WTC11 (cell line): ENCODE results near the gene THY1. TPM values are rescaled to one million over a fixed set of nuclear protein-coding genes. Genes with fewer than 3 reads are reported as not detected.
A peak's percentile ranks its signal among the peaks of the same experiment; 100 is the strongest.

ENCODE experiments used
- ATAC-seq: fragments of 200-7000 bp; cut with Tn5 transposase; 2 replicates; pipeline ENCODE4 v1.10.0; 2021; ENCODE audit warnings: mild to moderate bottlenecking, moderate library complexity
- CTCF ChIA-PET: fragments of 300-600 bp; sonication (Branson Sonifier 250); formaldehyde crosslinking; loops from one replicate; lab custom pipeline; 2021; ENCODE audit warnings: antibody characterized with exemption; lab: Charles Lee
- POLR2A ChIA-PET: fragments of 350-600 bp; sonication (Branson Sonifier 250); formaldehyde crosslinking; loops from one replicate; lab custom pipeline; 2021; ENCODE audit warnings: antibody characterized with exemption; lab: Charles Lee
- DNase-seq: peaks from one replicate; pipeline ENCODE4 v3.0.0; 2021; ENCODE audit warnings: low spot score
- H3K27ac Mint-ChIP-seq: 2 replicates; pipeline ENCODE4 v1.8.0; 2021; ENCODE audit warnings: mixed read lengths
- H3K27me3 Mint-ChIP-seq: 2 replicates; pipeline ENCODE4 v1.8.0; 2021; ENCODE audit warnings: low read depth, mild to moderate bottlenecking, moderate library complexity, mixed read lengths
- H3K36me3 Mint-ChIP-seq: 2 replicates; pipeline ENCODE4 v1.8.0; 2021; ENCODE audit warnings: mixed read lengths
- H3K4me1 Mint-ChIP-seq: 2 replicates; pipeline ENCODE4 v1.8.0; 2022; ENCODE audit warnings: mixed read lengths
- H3K4me3 Mint-ChIP-seq: 2 replicates; pipeline ENCODE4 v1.8.0; 2021; ENCODE audit warnings: mild to moderate bottlenecking, moderate library complexity, mixed read lengths
- H3K9me3 Mint-ChIP-seq: 2 replicates; pipeline ENCODE4 v1.8.0; 2021; ENCODE audit warnings: mixed read lengths
- ARID4B ChIP-seq: sonication (generic); formaldehyde crosslinking; IDR thresholded peaks from 2 replicates; pipeline ENCODE4 v1.8.0; 2023; ENCODE audit warnings: missing genetic modification reagents, mild to moderate bottlenecking, borderline replicate concordance
- CBFB ChIP-seq: sonication (generic); formaldehyde crosslinking; IDR thresholded peaks from 2 replicates; pipeline ENCODE4 v1.8.1; 2022; ENCODE audit warnings: mild to moderate bottlenecking, low read depth, missing genetic modification reagents
- EMX1 ChIP-seq: fragments of 250-450 bp; sonication (Bioruptor Pico); IDR thresholded peaks from 2 replicates; pipeline ENCODE4 v1.8.0; 2021; ENCODE audit warnings: mild to moderate bottlenecking
- ESRRA ChIP-seq: sonication (generic); formaldehyde crosslinking; IDR thresholded peaks from 2 replicates; pipeline ENCODE4 v1.8.1; 2022; ENCODE audit warnings: mild to moderate bottlenecking, missing genetic modification reagents, borderline replicate concordance
- FOXK1 ChIP-seq: sonication (generic); formaldehyde crosslinking; IDR thresholded peaks from 2 replicates; pipeline ENCODE4 v1.8.0; 2022; ENCODE audit warnings: mild to moderate bottlenecking, moderate library complexity, missing genetic modification reagents
- GRHL2 ChIP-seq: fragments of 250-450 bp; sonication (Bioruptor Pico); IDR thresholded peaks from 2 replicates; pipeline ENCODE4 v1.8.0; 2022; ENCODE audit warnings: mild to moderate bottlenecking, moderate library complexity; ENCODE audit not compliant: insufficient replicate concordance, severe bottlenecking
- IRF1 ChIP-seq: sonication (generic); formaldehyde crosslinking; IDR thresholded peaks from 2 replicates; pipeline ENCODE4 v1.8.0; 2023; ENCODE audit warnings: missing genetic modification reagents
- IRF2 ChIP-seq: sonication (generic); formaldehyde crosslinking; IDR thresholded peaks from 2 replicates; pipeline ENCODE4 v1.8.0; 2022; ENCODE audit warnings: low read depth, missing genetic modification reagents, borderline replicate concordance
- MAX ChIP-seq: sonication (generic); formaldehyde crosslinking; IDR thresholded peaks from 2 replicates; pipeline ENCODE4 v1.8.0; 2022; ENCODE audit warnings: mild to moderate bottlenecking, missing genetic modification reagents
- NFATC4 ChIP-seq: fragments of 250-450 bp; sonication (Bioruptor Pico); IDR thresholded peaks from 2 replicates; pipeline ENCODE4 v1.9.0; 2021; ENCODE audit warnings: mild to moderate bottlenecking
- NR3C1 ChIP-seq: sonication (generic); formaldehyde crosslinking; conservative IDR thresholded peaks from 2 replicates; pipeline ENCODE4 v1.8.1; 2023; ENCODE audit warnings: low read depth, mild to moderate bottlenecking, missing genetic modification reagents
- PREB ChIP-seq: sonication (generic); formaldehyde crosslinking; IDR thresholded peaks from 2 replicates; pipeline ENCODE4 v1.8.1; 2022; ENCODE audit warnings: mild to moderate bottlenecking, missing genetic modification reagents, moderate library complexity, borderline replicate concordance
- RELA ChIP-seq: sonication (generic); formaldehyde crosslinking; IDR thresholded peaks from 2 replicates; pipeline ENCODE4 v1.8.1; 2022; ENCODE audit warnings: missing genetic modification reagents, mild to moderate bottlenecking, borderline replicate concordance
- SMAD4 ChIP-seq: sonication (generic); formaldehyde crosslinking; IDR thresholded peaks from 2 replicates; pipeline ENCODE4 v1.8.0; 2022; ENCODE audit warnings: mild to moderate bottlenecking, missing genetic modification reagents
- SOX15 ChIP-seq: fragments of 250-450 bp; sonication (Bioruptor Pico); IDR thresholded peaks from 2 replicates; pipeline ENCODE4 v1.9.0; 2021; ENCODE audit warnings: mild to moderate bottlenecking
- ZBTB21 ChIP-seq: sonication (generic); formaldehyde crosslinking; IDR thresholded peaks from 2 replicates; pipeline ENCODE4 v1.8.1; 2023; ENCODE audit warnings: mild to moderate bottlenecking, missing genetic modification reagents, borderline replicate concordance
- ZNF263 ChIP-seq: sonication (generic); formaldehyde crosslinking; IDR thresholded peaks from 2 replicates; pipeline ENCODE4 v1.8.1; 2022; ENCODE audit warnings: low read depth, mild to moderate bottlenecking, moderate library complexity, missing genetic modification reagents
- ZNF396 ChIP-seq: fragments of 250-450 bp; sonication (Bioruptor Pico); IDR thresholded peaks from 2 replicates; pipeline ENCODE4 v1.8.0; 2021; ENCODE audit warnings: mild to moderate bottlenecking, moderate library complexity, borderline replicate concordance
- ZSCAN18 ChIP-seq: fragments of 250-450 bp; sonication (Bioruptor Pico); IDR thresholded peaks from 2 replicates; pipeline ENCODE4 v2.1.2; 2022; ENCODE audit warnings: mild to moderate bottlenecking, moderate library complexity
- total RNA-seq: library from RNA; stranded (reverse); gene quantifications from 3 replicates; pipeline ENCODE4 v1.2.3, GENCODE V29; 2021

The THY1 gene
- total RNA-seq, 1 experiment from 2014 or later, result 325 TPM

GRCh38 chr11:119433358-119433725 lies 10.4 kb upstream of the THY1 start:
- ATAC-seq, result no peak
- H3K27ac Mint-ChIP-seq, result no peak overlapping the region
- POLR2A ChIA-PET, result interaction anchor here (0.6 to 2.3 kb wide), 3 partner anchors 11 to 503 kb away, joined by 4 to 12 read pairs (median 5); partner anchors contain the start of gene THY1
- DNase-seq, result no peak
- CTCF ChIA-PET, result interaction anchor here (0.6 to 2.3 kb wide), 7 partner anchors 8 to 615 kb away, joined by 3 to 18 read pairs (median 6); partner anchors contain the start of gene THY1
- peaks cover 16% of the 10 kb centered on the region for H3K27me3 Mint-ChIP-seq
- peaks cover 9% of the 10 kb centered on the region for H3K36me3 Mint-ChIP-seq
- H3K9me3 Mint-ChIP-seq, result peaks cover 9% of the 10 kb centered on the region
- no peak overlapping the region for H3K4me3 Mint-ChIP-seq
- TF ChIP-seq RELA (CRISPR knock-in tag) (no peak), SOX15 (no peak), PREB (CRISPR knock-in tag) (no peak), FOXK1 (CRISPR knock-in tag) (no peak), ZNF263 (no peak), ESRRA (CRISPR knock-in tag) (no peak), GRHL2 (no peak), SMAD4 (CRISPR knock-in tag) (no peak), NFATC4 (CRISPR knock-in tag) (no peak)
- H3K4me1 Mint-ChIP-seq, result peaks cover 46% of the 10 kb centered on the region

GRCh38 chr11:119432484-119433357 lies 9.7 kb upstream of the THY1 start:
- no peak for TF ChIP-seq IRF2 (CRISPR knock-in tag)
- TF ChIP-seq MAX (CRISPR knock-in tag), result 0 out of 2 replicates have a peak, but pooled peaks have one; percentile 42
- peaks cover 9% of the 10 kb centered on the region for H3K9me3 Mint-ChIP-seq
- H3K4me3 Mint-ChIP-seq, result no peak overlapping the region
- ChIA-PET CTCF (interaction anchor here (0.6 to 2.3 kb wide), 10 partner anchors 9 to 615 kb away, joined by 3 to 18 read pairs (median 5); partner anchors contain the start of gene THY1), POLR2A (interaction anchor here (0.7 to 2.3 kb wide), 2 partner anchors 10 to 503 kb away, joined by 5 to 12 read pairs; partner anchors contain the start of gene THY1)
- DNase-seq (no peak), ATAC-seq (peak; percentile 65)
- no peak overlapping the region for H3K27ac Mint-ChIP-seq
- H3K27me3 Mint-ChIP-seq, result peaks cover 16% of the 10 kb centered on the region
- peaks cover 42% of the 10 kb centered on the region for H3K4me1 Mint-ChIP-seq
- peaks cover 7% of the 10 kb centered on the region for H3K36me3 Mint-ChIP-seq

- Mint-ChIP-seq H3K36me3 (no peaks in the 10 kb centered on the region; the same call in 1 of the 2 replicates), H3K4me3 (no peak overlapping the region), H3K9me3 (peaks cover under 1% of the 10 kb centered on the region), H3K4me1 (peaks cover 50% of the 10 kb centered on the region), H3K27me3 (peaks cover 16% of the 10 kb centered on the region), H3K27ac (no peak overlapping the region)
- DNase-seq (no peak), ATAC-seq (no peak)
- TF ChIP-seq CBFB, result no peak
- POLR2A ChIA-PET, result interaction anchor here (2.3 kb wide), 1 partner anchor 9 kb away, joined by 12 read pairs; the partner anchor contains the start of gene THY1
- CTCF ChIA-PET, result interaction anchor here (0.8 to 2.3 kb wide), 3 partner anchors 43 to 298 kb away, joined by 3 to 18 read pairs (median 3); partner anchors contain the start of gene NECTIN1
These were observed 8.6 kb upstream of the THY1 start for GRCh38 chr11:119431523-119431922.

- Mint-ChIP-seq H3K36me3 (no peaks in the 10 kb centered on the region), H3K27me3 (peaks cover 10% of the 10 kb centered on the region), H3K9me3 (no peaks in the 10 kb centered on the region), H3K4me1 (peaks cover 64% of the 10 kb centered on the region), H3K4me3 (no peak overlapping the region), H3K27ac (no peak overlapping the region)
- CTCF ChIA-PET, result no interaction called here
- DNase-seq (no peak), ATAC-seq (no peak)
- POLR2A ChIA-PET, result no interaction called here
- TF ChIP-seq ZNF396 (CRISPR knock-in tag) (no peak), IRF1 (CRISPR knock-in tag) (no peak), GRHL2 (no peak), SMAD4 (CRISPR knock-in tag) (no peak), ZBTB21 (CRISPR knock-in tag) (no peak), EMX1 (CRISPR knock-in tag) (no peak), ZSCAN18 (CRISPR knock-in tag) (no peak), NR3C1 (CRISPR knock-in tag) (no peak), ARID4B (no peak)
These were observed 4.3 kb upstream of the THY1 start for GRCh38 chr11:119427279-119427678.
